Measurements from ENCODE around the gene FYB1.

Gene FYB1

DNA sequence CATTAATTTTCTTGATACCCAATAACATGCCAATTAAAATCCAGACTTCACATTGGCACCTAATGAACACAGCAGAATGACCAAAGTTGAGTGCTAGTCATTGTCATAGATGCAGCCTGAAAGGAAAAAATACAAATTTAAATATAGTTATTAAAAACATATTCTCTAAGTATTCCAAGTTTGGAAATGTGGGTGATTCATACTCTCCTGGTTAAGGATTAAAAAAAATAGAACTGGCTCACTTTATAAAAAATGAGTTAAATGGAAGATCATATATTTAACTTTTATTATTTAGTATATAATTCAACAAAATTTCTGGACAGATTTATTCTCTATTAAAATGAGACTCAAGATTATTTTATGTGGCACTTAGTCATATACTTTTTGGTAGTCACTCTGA lies 112.0 kb downstream of the FYB1 start:
- no peak overlapping the region for H3K4me3 ChIP-seq (ENCODE audit: low read depth, low read length)
- no peak for TF ChIP-seq CTCF (IDR thresholded peaks at IDR 0.05; ENCODE audit: low read depth, low read length)
- H3K27ac ChIP-seq: no peak overlapping the region
- H3K9me3 ChIP-seq (ENCODE audit: severe bottlenecking): no peaks in the 10 kb centered on the region
- H3K27me3 ChIP-seq (ENCODE audit: insufficient read depth, low read depth, severe bottlenecking): no peaks in the 10 kb centered on the region
- no peak for DNase-seq
- no peaks in the 10 kb centered on the region for H3K36me3 ChIP-seq

DNA sequence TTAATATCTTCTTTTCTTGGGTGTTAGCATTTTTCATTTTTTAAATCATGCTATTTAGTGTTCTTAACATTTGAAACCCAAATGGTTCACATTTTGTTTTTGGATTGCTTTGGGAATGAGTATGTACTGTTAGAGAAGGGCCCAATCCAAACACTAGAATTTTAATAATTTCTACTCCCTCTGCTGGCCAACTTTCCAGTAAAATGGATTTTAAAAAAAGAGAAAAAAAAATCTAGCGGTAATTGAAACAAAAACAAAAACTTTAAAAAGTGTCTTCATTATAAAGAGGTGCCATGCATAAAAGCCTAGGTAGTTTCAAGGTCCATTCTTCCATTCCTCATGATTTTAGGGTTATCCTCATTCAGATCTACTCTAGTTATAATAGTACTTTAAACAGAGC lies 113.0 kb downstream of the FYB1 start:
- H3K4me3 ChIP-seq (ENCODE audit: low read depth, low read length): no peak overlapping the region
- no peaks in the 10 kb centered on the region for H3K36me3 ChIP-seq
- H3K27ac ChIP-seq: no peak overlapping the region
- TF ChIP-seq CTCF (IDR thresholded peaks at IDR 0.05; ENCODE audit: low read depth, low read length): no peak
- H3K27me3 ChIP-seq (ENCODE audit: insufficient read depth, low read depth, severe bottlenecking): no peaks in the 10 kb centered on the region
- no peaks in the 10 kb centered on the region for H3K9me3 ChIP-seq (ENCODE audit: severe bottlenecking)
- DNase-seq: no peak

DNA sequence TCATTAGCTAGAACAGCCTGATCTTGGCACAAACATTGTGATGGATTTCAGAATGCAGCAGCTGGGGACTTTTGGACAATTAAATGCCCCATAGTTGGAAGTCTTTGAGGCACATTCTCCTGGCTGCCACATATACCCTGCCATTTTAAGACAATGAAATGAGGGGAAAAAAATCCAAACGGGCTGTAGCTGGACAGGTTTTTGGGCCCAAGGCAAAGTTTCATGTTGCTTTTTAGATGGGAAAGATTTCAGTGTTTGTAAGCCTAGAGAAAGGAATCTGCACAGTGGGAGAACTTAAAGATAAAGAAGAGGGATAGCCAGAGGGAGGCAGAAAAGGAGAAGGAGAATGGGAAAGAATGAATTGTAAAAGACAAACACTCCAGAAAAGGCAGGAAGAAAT lies 115.1 kb downstream of the FYB1 start:
- H3K27ac ChIP-seq: no peak overlapping the region
- no peak for TF ChIP-seq CTCF (IDR thresholded peaks at IDR 0.05; ENCODE audit: low read depth, low read length)

DNA sequence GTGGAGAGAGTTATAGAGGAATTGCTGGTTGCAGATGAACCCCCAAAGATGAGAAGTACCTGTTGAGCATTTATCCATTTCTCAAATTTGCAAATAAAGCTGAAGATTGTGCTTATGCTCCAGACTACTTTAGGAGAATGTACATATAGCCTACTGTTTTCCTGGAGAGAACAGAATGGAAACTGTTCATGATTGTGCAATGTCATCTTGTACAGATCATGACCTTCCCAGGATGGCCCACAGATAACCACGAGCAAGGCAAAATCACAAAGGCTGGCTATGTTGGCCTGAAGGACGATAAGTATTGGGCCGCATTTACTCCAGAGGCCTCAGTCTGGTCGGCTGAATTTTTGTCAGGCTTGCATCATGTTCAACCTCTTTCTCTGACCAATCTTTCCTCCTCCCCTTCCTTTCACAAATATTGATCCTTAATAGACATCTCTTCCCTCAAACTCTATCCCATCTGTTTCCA lies 116.6 kb downstream of the FYB1 start:
- no peak overlapping the region for H3K27ac ChIP-seq

More for the DNA sequence above, 115.1 kb downstream of the FYB1 start:
- H3K27me3 ChIP-seq (ENCODE audit: insufficient read depth, low read depth, severe bottlenecking): no peaks in the 10 kb centered on the region
- DNase-seq: no peak
- H3K36me3 ChIP-seq: no peaks in the 10 kb centered on the region
- no peak overlapping the region for H3K4me3 ChIP-seq (ENCODE audit: low read depth, low read length)
- H3K9me3 ChIP-seq (ENCODE audit: severe bottlenecking): no peaks in the 10 kb centered on the region

GRCh38 chr5:39100851-39101396 lies 118.4 kb downstream of the FYB1 start:
- H3K9me3 ChIP-seq (ENCODE audit: severe bottlenecking): no peaks in the 10 kb centered on the region
- no peak overlapping the region for H3K27ac ChIP-seq
- no peaks in the 10 kb centered on the region for H3K36me3 ChIP-seq
- no peak for DNase-seq
- TF ChIP-seq CTCF (IDR thresholded peaks at IDR 0.05; ENCODE audit: low read depth, low read length): no peak
- no peak overlapping the region for H3K4me3 ChIP-seq (ENCODE audit: low read depth, low read length)
- no peaks in the 10 kb centered on the region for H3K27me3 ChIP-seq (ENCODE audit: insufficient read depth, low read depth, severe bottlenecking)

More for the DNA sequence above, 116.6 kb downstream of the FYB1 start:
- H3K9me3 ChIP-seq (ENCODE audit: severe bottlenecking): no peaks in the 10 kb centered on the region
- no peak overlapping the region for H3K4me3 ChIP-seq (ENCODE audit: low read depth, low read length)
- H3K27me3 ChIP-seq (ENCODE audit: insufficient read depth, low read depth, severe bottlenecking): no peaks in the 10 kb centered on the region
- DNase-seq: no peak
- H3K36me3 ChIP-seq: no peaks in the 10 kb centered on the region
- TF ChIP-seq CTCF (IDR thresholded peaks at IDR 0.05; ENCODE audit: low read depth, low read length): no peak

- Histone ChIP-seq H3K36me3 (no peaks in the 10 kb centered on the region), H3K27ac (no peak overlapping the region), H3K9me3 (ENCODE audit: severe bottlenecking) (no peaks in the 10 kb centered on the region), H3K4me3 (ENCODE audit: low read depth, low read length) (no peak overlapping the region), H3K27me3 (ENCODE audit: insufficient read depth, low read depth, severe bottlenecking) (no peaks in the 10 kb centered on the region)
- no peak for DNase-seq
- TF ChIP-seq CTCF (IDR thresholded peaks at IDR 0.05; ENCODE audit: low read depth, low read length): no peak
Measured at GRCh38 chr5:39100301-39100850, 119.0 kb downstream of the FYB1 start.
